ENCODE results near the gene ROBO1. TPM values are rescaled to one million over a fixed set of nuclear protein-coding genes. Genes with fewer than 3 reads are reported as not detected.

Gene ROBO1
- total and polyA plus RNA-seq, 4 donors, result 1.0 to 30.3 (median 3.9) TPM

DNA sequence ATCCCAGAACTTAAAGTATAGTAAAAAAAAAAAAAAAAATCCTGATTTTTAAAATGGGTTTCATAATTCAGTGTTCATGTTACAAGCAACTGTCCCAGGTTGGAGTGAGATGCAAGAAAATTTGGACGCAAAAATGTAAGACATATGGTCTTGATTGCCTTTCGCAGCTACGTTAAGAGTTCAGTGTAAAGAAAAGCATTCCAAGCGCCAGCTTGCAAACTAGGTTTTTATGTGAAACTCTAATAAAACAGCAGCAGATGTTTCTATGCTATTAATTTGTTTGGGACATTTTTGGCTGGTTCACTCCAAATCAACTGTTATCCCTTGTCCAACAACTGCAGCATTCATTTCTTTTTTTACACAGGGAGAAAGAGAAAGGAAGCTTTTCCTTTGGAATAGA is 957.8 kb downstream of the ROBO1 start (continued):
- TF ChIP-seq, protein P1, sequence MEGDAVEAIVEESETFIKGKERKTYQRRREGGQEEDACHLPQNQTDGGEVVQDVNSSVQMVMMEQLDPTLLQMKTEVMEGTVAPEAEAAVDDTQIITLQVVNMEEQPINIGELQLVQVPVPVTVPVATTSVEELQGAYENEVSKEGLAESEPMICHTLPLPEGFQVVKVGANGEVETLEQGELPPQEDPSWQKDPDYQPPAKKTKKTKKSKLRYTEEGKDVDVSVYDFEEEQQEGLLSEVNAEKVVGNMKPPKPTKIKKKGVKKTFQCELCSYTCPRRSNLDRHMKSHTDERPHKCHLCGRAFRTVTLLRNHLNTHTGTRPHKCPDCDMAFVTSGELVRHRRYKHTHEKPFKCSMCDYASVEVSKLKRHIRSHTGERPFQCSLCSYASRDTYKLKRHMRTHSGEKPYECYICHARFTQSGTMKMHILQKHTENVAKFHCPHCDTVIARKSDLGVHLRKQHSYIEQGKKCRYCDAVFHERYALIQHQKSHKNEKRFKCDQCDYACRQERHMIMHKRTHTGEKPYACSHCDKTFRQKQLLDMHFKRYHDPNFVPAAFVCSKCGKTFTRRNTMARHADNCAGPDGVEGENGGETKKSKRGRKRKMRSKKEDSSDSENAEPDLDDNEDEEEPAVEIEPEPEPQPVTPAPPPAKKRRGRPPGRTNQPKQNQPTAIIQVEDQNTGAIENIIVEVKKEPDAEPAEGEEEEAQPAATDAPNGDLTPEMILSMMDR (IDR thresholded peaks at IDR 0.05; ENCODE audit: low read depth, low read length, missing input control), result no peak
- no peak for TF ChIP-seq EGR1 (IDR thresholded peaks at IDR 0.05; ENCODE audit: low read depth in 2 of 2)
- no peak for TF ChIP-seq HNF4G (IDR thresholded peaks at IDR 0.05)

DNA sequence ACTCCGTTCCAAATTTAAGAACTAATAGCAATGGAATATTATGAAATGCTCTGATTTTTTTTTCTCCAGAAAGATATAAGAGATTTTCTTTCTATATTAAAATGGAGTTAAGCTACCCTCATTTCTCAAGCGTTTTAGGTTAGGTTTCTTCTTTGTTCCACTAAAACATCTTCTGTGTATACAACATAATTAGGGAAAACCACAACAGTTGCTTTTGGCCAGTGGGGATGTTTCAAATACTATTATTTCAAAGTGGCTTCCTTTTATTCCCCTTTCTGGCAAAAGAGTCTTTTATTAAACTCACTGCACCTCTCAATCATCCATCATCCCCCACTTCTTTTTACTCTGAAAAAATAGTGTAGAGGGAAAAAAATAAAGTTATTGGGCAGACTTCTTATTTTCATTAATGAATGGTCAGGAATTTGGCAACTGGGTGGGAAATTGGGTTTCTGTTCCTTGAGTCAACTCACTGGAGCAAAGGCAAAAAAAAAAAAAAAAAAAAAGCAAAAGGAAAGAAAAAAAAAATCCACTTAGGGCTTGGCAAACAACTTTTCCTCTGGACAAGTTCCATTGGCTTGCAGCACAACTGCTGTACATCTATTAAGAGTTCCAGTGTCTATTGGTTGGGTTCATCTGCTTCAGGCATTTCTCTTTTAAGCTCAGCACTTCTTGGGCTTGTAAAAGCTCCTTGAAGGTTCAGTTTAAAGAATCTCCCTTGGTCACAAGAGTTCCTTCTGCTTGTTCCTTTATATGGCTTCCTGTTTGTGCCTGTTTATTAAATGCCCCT is 963.4 kb downstream of the ROBO1 start:
- no peak for DNase-seq (ENCODE audit: low spot score)
- no peaks in the 10 kb centered on the region for H3K27me3 ChIP-seq (ENCODE audit: control insufficient read depth in 4 of 4, insufficient read depth in 4 of 4, low read length in 3 of 4)
- H3K9ac ChIP-seq (ENCODE audit: low read depth in 1 of 2, low read length in 2 of 2), result no peak overlapping the region
- TF ChIP-seq, protein P2, sequence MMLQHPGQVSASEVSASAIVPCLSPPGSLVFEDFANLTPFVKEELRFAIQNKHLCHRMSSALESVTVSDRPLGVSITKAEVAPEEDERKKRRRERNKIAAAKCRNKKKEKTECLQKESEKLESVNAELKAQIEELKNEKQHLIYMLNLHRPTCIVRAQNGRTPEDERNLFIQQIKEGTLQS (IDR thresholded peaks at IDR 0.05), result no peak
- TF ChIP-seq, protein P3, sequence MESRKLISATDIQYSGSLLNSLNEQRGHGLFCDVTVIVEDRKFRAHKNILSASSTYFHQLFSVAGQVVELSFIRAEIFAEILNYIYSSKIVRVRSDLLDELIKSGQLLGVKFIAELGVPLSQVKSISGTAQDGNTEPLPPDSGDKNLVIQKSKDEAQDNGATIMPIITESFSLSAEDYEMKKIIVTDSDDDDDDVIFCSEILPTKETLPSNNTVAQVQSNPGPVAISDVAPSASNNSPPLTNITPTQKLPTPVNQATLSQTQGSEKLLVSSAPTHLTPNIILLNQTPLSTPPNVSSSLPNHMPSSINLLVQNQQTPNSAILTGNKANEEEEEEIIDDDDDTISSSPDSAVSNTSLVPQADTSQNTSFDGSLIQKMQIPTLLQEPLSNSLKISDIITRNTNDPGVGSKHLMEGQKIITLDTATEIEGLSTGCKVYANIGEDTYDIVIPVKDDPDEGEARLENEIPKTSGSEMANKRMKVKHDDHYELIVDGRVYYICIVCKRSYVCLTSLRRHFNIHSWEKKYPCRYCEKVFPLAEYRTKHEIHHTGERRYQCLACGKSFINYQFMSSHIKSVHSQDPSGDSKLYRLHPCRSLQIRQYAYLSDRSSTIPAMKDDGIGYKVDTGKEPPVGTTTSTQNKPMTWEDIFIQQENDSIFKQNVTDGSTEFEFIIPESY (IDR thresholded peaks at IDR 0.05), result no peak
- TF ChIP-seq NR2F2 (IDR thresholded peaks at IDR 0.05) (no peak), HNF4G (IDR thresholded peaks at IDR 0.05) (no peak), FOXA2 (IDR thresholded peaks at IDR 0.05) (no peak), SP1 (IDR thresholded peaks at IDR 0.05) (no peak), GABPA (IDR thresholded peaks at IDR 0.05 in 1 of 2, conservative IDR thresholded peaks at IDR 0.05 in 1 of 2) (no peak), YY1 (IDR thresholded peaks at IDR 0.05) (no peak), RAD21 (IDR thresholded peaks at IDR 0.05) (no peak), TAF1 (conservative IDR thresholded peaks at IDR 0.05) (no peak), JUND (IDR thresholded peaks at IDR 0.05) (no peak), EGR1 (IDR thresholded peaks at IDR 0.05; ENCODE audit: low read depth in 2 of 2) (no peak)
- TF ChIP-seq, protein P1 (IDR thresholded peaks at IDR 0.05; ENCODE audit: low read depth, low read length, missing input control), result no peak
- TF ChIP-seq, protein P4, sequence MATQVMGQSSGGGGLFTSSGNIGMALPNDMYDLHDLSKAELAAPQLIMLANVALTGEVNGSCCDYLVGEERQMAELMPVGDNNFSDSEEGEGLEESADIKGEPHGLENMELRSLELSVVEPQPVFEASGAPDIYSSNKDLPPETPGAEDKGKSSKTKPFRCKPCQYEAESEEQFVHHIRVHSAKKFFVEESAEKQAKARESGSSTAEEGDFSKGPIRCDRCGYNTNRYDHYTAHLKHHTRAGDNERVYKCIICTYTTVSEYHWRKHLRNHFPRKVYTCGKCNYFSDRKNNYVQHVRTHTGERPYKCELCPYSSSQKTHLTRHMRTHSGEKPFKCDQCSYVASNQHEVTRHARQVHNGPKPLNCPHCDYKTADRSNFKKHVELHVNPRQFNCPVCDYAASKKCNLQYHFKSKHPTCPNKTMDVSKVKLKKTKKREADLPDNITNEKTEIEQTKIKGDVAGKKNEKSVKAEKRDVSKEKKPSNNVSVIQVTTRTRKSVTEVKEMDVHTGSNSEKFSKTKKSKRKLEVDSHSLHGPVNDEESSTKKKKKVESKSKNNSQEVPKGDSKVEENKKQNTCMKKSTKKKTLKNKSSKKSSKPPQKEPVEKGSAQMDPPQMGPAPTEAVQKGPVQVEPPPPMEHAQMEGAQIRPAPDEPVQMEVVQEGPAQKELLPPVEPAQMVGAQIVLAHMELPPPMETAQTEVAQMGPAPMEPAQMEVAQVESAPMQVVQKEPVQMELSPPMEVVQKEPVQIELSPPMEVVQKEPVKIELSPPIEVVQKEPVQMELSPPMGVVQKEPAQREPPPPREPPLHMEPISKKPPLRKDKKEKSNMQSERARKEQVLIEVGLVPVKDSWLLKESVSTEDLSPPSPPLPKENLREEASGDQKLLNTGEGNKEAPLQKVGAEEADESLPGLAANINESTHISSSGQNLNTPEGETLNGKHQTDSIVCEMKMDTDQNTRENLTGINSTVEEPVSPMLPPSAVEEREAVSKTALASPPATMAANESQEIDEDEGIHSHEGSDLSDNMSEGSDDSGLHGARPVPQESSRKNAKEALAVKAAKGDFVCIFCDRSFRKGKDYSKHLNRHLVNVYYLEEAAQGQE (IDR thresholded peaks at IDR 0.05), result no peak
- TF ChIP-seq, protein P5, sequence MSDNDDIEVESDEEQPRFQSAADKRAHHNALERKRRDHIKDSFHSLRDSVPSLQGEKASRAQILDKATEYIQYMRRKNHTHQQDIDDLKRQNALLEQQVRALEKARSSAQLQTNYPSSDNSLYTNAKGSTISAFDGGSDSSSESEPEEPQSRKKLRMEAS (IDR thresholded peaks at IDR 0.05), result no peak
- no peak overlapping the region for H3K27ac ChIP-seq (ENCODE audit: low read depth in 1 of 2, low read length in 2 of 2)
- H3K9me3 ChIP-seq (ENCODE audit: control insufficient read depth in 4 of 4, low read length in 3 of 4), result no peaks in the 10 kb centered on the region
- no peaks in the 10 kb centered on the region for H3K36me3 ChIP-seq (ENCODE audit: control insufficient read depth in 4 of 4, insufficient read depth in 3 of 4, low read depth in 1 of 4, low read length in 3 of 4)
- 39% methylated on average over 2 of the region's 2 CpGs for WGBS
- H3K4me3 ChIP-seq (ENCODE audit: low read depth in 1 of 3, low read length in 3 of 3), result no peak overlapping the region
- no peaks in the 10 kb centered on the region for H3K4me1 ChIP-seq (ENCODE audit: control insufficient read depth in 4 of 4, insufficient read depth in 4 of 4, low read length in 3 of 4)
